H1 (cell line): Measurements from ENCODE around the gene PPM1L.

Source experiments
- BCL11A ChIP-seq, 2 experiments: IDR thresholded peaks; one replicate each; pipeline ENCODE4 v1.6.1; 2011; ENCODE audit warnings: low read depth in 2 of 2, low read length in 2 of 2, mild to moderate bottlenecking in 2 of 2
- BRCA1 ChIP-seq: IDR thresholded peaks from 2 replicates; pipeline ENCODE4 v1.6.1; 2012; ENCODE audit warnings: low read depth, low read length, improper control_type of control experiment
- CHD7 ChIP-seq: fragments of 300-600 bp; sonication (generic); IDR thresholded peaks from 2 replicates; pipeline ENCODE4 v1.7.1; 2012; ENCODE audit warnings: low read length, moderate library complexity, mild to moderate bottlenecking, inconsistent platforms; ENCODE audit not compliant: insufficient replicate concordance
- CTCF ChIP-seq, 3 experiments: IDR thresholded peaks; 1 replicate in 2 of 3; 2 replicates in 1 of 3; pipeline versions ENCODE4 v1.5.1 to v1.6.1; 2011; ENCODE audit warnings: low read length in 3 of 3, mild to moderate bottlenecking in 3 of 3, inconsistent platforms in 2 of 3, low read depth in 1 of 3, moderate library complexity in 1 of 3; ENCODE audit not compliant: insufficient read depth in 1 of 3; ENCODE audit errors: control extremely low read depth in 1 of 3
- MAFK ChIP-seq: IDR thresholded peaks from 2 replicates; pipeline ENCODE4 v1.6.1; 2012; ENCODE audit warnings: low read depth, mild to moderate bottlenecking, improper control_type of control experiment, low read length
- NRF1 ChIP-seq: IDR thresholded peaks from 2 replicates; pipeline ENCODE4 v1.6.1; 2011; ENCODE audit warnings: mild to moderate bottlenecking, low read depth, low read length, improper control_type of control experiment
- POLR2A ChIP-seq, 2 experiments: IDR thresholded peaks; 1 replicate in 1 of 2; 2 replicates in 1 of 2; pipeline ENCODE4 v1.6.1; 2011; ENCODE audit warnings: low read depth in 2 of 2, low read length in 2 of 2, mild to moderate bottlenecking in 2 of 2; ENCODE audit errors: control extremely low read depth in 1 of 2
- POLR2AphosphoS5 ChIP-seq: IDR thresholded peaks from 2 replicates; pipeline ENCODE4 v1.6.1; 2011; ENCODE audit warnings: low read depth, low read length
- RBBP5 ChIP-seq: IDR thresholded peaks from 2 replicates; pipeline ENCODE4 v1.7.1; 2012; ENCODE audit warnings: low read depth, mild to moderate bottlenecking, inconsistent platforms, low read length, moderate library complexity, borderline replicate concordance
- RFX5 ChIP-seq: IDR thresholded peaks from 2 replicates; pipeline ENCODE4 v1.6.1; 2011; ENCODE audit warnings: low read depth, low read length, improper control_type of control experiment, borderline replicate concordance
- TAF1 ChIP-seq: IDR thresholded peaks from 2 replicates; pipeline ENCODE4 v1.6.1; 2011; ENCODE audit warnings: mild to moderate bottlenecking, low read depth, low read length
- YY1 ChIP-seq: IDR thresholded peaks from 2 replicates; pipeline ENCODE4 v1.6.1; 2011; ENCODE audit warnings: low read depth, mild to moderate bottlenecking, low read length

GRCh38 chr3:161016417-161017313, 260.6 kb downstream of the PPM1L start:
- TF ChIP-seq POLR2AphosphoS5 (no peak), NRF1 (no peak), MAFK (no peak), POLR2A (IDR thresholded peaks at IDR 0.05; ENCODE audit: control extremely low read depth in 1 of 2, low read depth in 2 of 2, low read length in 2 of 2) (no peak), YY1 (no peak), TAF1 (no peak), RFX5 (no peak), CTCF (IDR thresholded peaks at IDR 0.05; ENCODE audit: control extremely low read depth in 1 of 3, insufficient read depth in 1 of 3, low read depth in 1 of 3, low read length in 3 of 3) (no peak), CHD7 (no peak), BCL11A (IDR thresholded peaks at IDR 0.05; ENCODE audit: low read depth in 2 of 2, low read length in 2 of 2) (no peak), BRCA1 (no peak), RBBP5 (no peak)
